Measurements from ENCODE around the gene NMNAT2. TPM values are rescaled to one million over a fixed set of nuclear protein-coding genes. Genes with fewer than 3 reads are reported as not detected.

The NMNAT2 gene
- polyA plus RNA-seq (2013, experiment 1 of 2) = 0.45 TPM
- 0.89 TPM for polyA plus RNA-seq (2013, experiment 2 of 2)

DNA sequence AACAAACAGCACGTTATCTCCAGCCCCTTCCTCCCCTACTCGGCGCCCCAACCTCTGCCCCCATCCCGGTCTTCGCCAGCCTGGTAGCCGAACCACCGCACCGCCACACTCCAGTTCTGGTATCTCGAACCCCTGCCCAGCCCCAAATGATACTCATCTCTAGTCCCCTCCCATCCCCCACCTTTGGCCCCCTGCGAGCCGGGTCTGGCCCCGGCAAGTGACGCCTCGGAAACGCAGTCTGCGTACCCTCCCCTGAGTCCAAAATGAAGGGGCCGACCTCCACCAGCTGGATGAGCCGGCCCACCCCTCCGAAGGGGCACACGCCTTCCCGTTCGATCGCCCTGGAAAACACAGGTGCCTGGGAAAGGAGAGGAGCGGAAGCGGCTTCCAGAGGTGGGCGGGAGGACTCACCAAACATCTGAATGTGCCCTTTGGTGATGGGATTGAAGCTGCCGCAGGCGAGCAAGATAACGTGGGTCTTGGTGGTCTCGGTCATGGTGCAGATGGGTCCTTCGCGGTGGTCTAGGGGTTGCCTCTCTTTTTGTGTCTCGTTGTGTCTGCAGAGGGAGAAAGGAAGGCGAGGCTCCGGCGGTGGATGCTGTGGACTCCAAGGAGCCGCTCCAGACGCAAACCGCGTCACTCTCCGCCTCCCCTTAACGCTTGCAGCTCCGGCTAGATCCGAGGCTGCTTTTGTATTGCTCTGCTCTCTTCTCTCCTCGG, at the start of gene NMNAT2:
Gene NMNAT2 (minus strand): TSS at position 609 of the 720 bp plus-strand sequence. CDS start 113 bp downstream, at position 496.
- H3K36me3 ChIP-seq (replicated peaks in 1 of 2; ENCODE audit: control insufficient read depth in 2 of 2, insufficient read depth in 2 of 2, low read length in 2 of 2) = no peaks in the 10 kb centered on the region
- H3K79me1 ChIP-seq (ENCODE audit: low read depth, low read length) = no peaks in the 10 kb centered on the region
- no peak within 1 kb of the TSS for H3K27ac ChIP-seq (replicated peaks; ENCODE audit: low read length)
- H3K4me3 ChIP-seq (ENCODE audit: low read length in 2 of 2) = peak within 1 kb of the TSS; percentile 49 to 80
- H3K4ac ChIP-seq (ENCODE audit: low read length) = no peak within 1 kb of the TSS
- peak within 1 kb of the TSS; percentile 82 for H3K14ac ChIP-seq (ENCODE audit: low read length)
- H2BK120ac ChIP-seq (ENCODE audit: low read depth, low read length) = no peak within 1 kb of the TSS
- no peaks in the 10 kb centered on the region for H3K9me3 ChIP-seq (replicated peaks in 1 of 2; ENCODE audit: control insufficient read depth in 2 of 2, insufficient read depth in 1 of 2, low read depth in 1 of 2, low read length in 2 of 2)
- peak within 1 kb of the TSS; percentile 13 for H3K9ac ChIP-seq (ENCODE audit: low read depth, low read length, poor library complexity)
- no peak within 1 kb of the TSS for H3K18ac ChIP-seq (ENCODE audit: low read length)
- peaks cover 5 to 67% (median 24%) of the 10 kb centered on the region in 3 experiments for H3K27me3 ChIP-seq (ENCODE audit: control insufficient read depth in 3 of 3, insufficient read depth in 3 of 3, low read depth in 1 of 3, low read length in 3 of 3)
- no peak within 1 kb of the TSS for H4K8ac ChIP-seq (ENCODE audit: low read depth, low read length)
- no peak within 1 kb of the TSS for H2BK5ac ChIP-seq (ENCODE audit: low read length)
- no peak within 1 kb of the TSS for H2BK15ac ChIP-seq (ENCODE audit: low read length)
- H3K4me1 ChIP-seq (ENCODE audit: control insufficient read depth in 2 of 2, insufficient read depth in 1 of 2, low read depth in 1 of 2, low read length in 2 of 2) = peaks cover 3 to 4% of the 10 kb centered on the region in 2 donors
- no peak within 1 kb of the TSS for H4K91ac ChIP-seq (ENCODE audit: low read depth, low read length, poor library complexity)
- no peak within 1 kb of the TSS for H2AK5ac ChIP-seq (ENCODE audit: low read depth, low read length)
- H2BK12ac ChIP-seq (ENCODE audit: low read length) = no peak within 1 kb of the TSS
- no peak for DNase-seq (ENCODE audit: low spot score)
- H2AFZ ChIP-seq (ENCODE audit: low read length) = peak within 1 kb of the TSS; percentile 84
- no CpG with 5 or more reads among the region's 45 CpGs for WGBS, 2 donors (ENCODE audit: extremely low coverage in 2 of 2, insufficient read length in 2 of 2, insufficient replicate concordance in 1 of 2)
- H3K4me2 ChIP-seq (ENCODE audit: insufficient read depth, low read length, poor library complexity, severe bottlenecking) = peak within 1 kb of the TSS; percentile 79
- peak within 1 kb of the TSS; percentile 61 for H3K23ac ChIP-seq (ENCODE audit: low read depth, low read length, poor library complexity)

DNA sequence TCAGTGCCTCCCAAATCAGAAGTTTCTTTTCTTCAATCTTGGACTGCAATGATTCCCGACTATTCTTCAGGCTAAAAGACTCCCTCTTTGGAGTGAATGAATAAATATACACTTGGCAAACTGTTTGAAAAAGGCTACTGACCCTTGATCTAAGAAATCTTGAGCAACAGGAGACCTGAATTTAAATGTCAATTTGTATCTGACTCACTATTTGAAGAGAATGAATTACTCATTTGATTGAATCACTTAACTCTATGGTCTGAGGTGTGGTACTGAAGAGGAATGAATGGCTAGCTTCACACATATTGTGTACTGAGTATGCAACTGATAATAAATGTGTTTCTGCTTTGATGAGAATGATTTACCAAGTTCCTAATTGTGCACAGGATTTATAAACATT, 49.5 kb upstream of the NMNAT2 start:
- no peak overlapping the region for H2BK5ac ChIP-seq (ENCODE audit: low read length)
- no peak overlapping the region for H2AK5ac ChIP-seq (ENCODE audit: low read depth, low read length)
- no peak overlapping the region for H4K91ac ChIP-seq (ENCODE audit: low read depth, low read length, poor library complexity)
- no peak overlapping the region for H2AFZ ChIP-seq (ENCODE audit: low read length)
- no peak overlapping the region for H4K8ac ChIP-seq (ENCODE audit: low read depth, low read length)
- H3K4me1 ChIP-seq (ENCODE audit: control insufficient read depth in 2 of 2, insufficient read depth in 1 of 2, low read depth in 1 of 2, low read length in 2 of 2) = peaks cover 1 to 5% of the 10 kb centered on the region in 2 donors
- H2BK15ac ChIP-seq (ENCODE audit: low read length) = no peak overlapping the region
- no peak overlapping the region for H3K18ac ChIP-seq (ENCODE audit: low read length)
- H3K14ac ChIP-seq (ENCODE audit: low read length) = no peak overlapping the region
- no peak overlapping the region for H3K27ac ChIP-seq (replicated peaks; ENCODE audit: low read length)
- WGBS, 2 donors (ENCODE audit: extremely low coverage in 2 of 2, insufficient read length in 2 of 2, insufficient replicate concordance in 1 of 2) = no CpG with 5 or more reads among the region's 1 CpG
- H3K23ac ChIP-seq (ENCODE audit: low read depth, low read length, poor library complexity) = no peak overlapping the region
- H3K36me3 ChIP-seq (replicated peaks in 1 of 2; ENCODE audit: control insufficient read depth in 2 of 2, insufficient read depth in 2 of 2, low read length in 2 of 2) = no peaks in the 10 kb centered on the region
- H3K9me3 ChIP-seq (replicated peaks in 1 of 2; ENCODE audit: control insufficient read depth in 2 of 2, insufficient read depth in 1 of 2, low read depth in 1 of 2, low read length in 2 of 2) = no peaks in the 10 kb centered on the region
- no peak overlapping the region for H3K9ac ChIP-seq (ENCODE audit: low read depth, low read length, poor library complexity)
- H2BK120ac ChIP-seq (ENCODE audit: low read depth, low read length) = no peak overlapping the region
- no peak overlapping the region for H2BK12ac ChIP-seq (ENCODE audit: low read length)
- peaks cover 3% of the 10 kb centered on the region for H3K79me1 ChIP-seq (ENCODE audit: low read depth, low read length)
- no peak overlapping the region for H3K4ac ChIP-seq (ENCODE audit: low read length)
- DNase-seq (ENCODE audit: low spot score) = no peak
- no peaks in the 10 kb centered on the region for H3K27me3 ChIP-seq (ENCODE audit: control insufficient read depth in 3 of 3, insufficient read depth in 3 of 3, low read depth in 1 of 3, low read length in 3 of 3)
- H3K4me2 ChIP-seq (ENCODE audit: insufficient read depth, low read length, poor library complexity, severe bottlenecking) = no peak overlapping the region
- no peak overlapping the region for H3K4me3 ChIP-seq (ENCODE audit: low read length in 2 of 2)

DNA sequence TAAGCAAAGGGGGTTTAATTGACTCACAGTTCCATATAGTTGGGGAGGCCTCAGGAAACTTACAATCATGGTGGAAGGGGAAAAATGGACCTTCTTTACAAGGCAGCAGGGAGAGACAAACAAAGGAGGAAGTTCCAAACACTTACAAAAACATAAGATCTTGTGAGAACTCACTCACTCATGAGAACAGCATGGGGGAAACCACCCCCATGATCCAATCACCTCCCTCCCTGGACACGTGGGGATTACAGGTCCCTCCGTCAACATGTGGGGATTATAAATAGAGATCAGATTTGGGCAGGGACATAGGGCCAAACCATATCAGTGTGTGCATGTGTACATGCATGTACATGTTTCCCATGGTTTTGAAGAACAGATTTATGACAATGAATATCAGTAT, 48.6 kb upstream of the NMNAT2 start:
- Histone ChIP-seq H2BK15ac (ENCODE audit: low read length) (no peak overlapping the region), H3K36me3 (replicated peaks in 1 of 2; ENCODE audit: control insufficient read depth in 2 of 2, insufficient read depth in 2 of 2, low read length in 2 of 2) (no peaks in the 10 kb centered on the region), H2BK120ac (ENCODE audit: low read depth, low read length) (no peak overlapping the region), H4K91ac (ENCODE audit: low read depth, low read length, poor library complexity) (no peak overlapping the region), H3K27me3 (ENCODE audit: control insufficient read depth in 3 of 3, insufficient read depth in 3 of 3, low read depth in 1 of 3, low read length in 3 of 3) (no peaks in the 10 kb centered on the region), H2BK12ac (ENCODE audit: low read length) (no peak overlapping the region), H3K4me2 (ENCODE audit: insufficient read depth, low read length, poor library complexity, severe bottlenecking) (no peak overlapping the region), H2BK5ac (ENCODE audit: low read length) (no peak overlapping the region), H2AK5ac (ENCODE audit: low read depth, low read length) (no peak overlapping the region), H3K4me1 (ENCODE audit: control insufficient read depth in 2 of 2, insufficient read depth in 1 of 2, low read depth in 1 of 2, low read length in 2 of 2) (peaks cover 1 to 5% of the 10 kb centered on the region in 2 donors), H3K9me3 (replicated peaks in 1 of 2; ENCODE audit: control insufficient read depth in 2 of 2, insufficient read depth in 1 of 2, low read depth in 1 of 2, low read length in 2 of 2) (no peaks in the 10 kb centered on the region), H4K8ac (ENCODE audit: low read depth, low read length) (no peak overlapping the region), H3K9ac (ENCODE audit: low read depth, low read length, poor library complexity) (no peak overlapping the region), H3K4me3 (ENCODE audit: low read length in 2 of 2) (no peak overlapping the region), H3K23ac (ENCODE audit: low read depth, low read length, poor library complexity) (no peak overlapping the region), H3K27ac (replicated peaks; ENCODE audit: low read length) (no peak overlapping the region), H2AFZ (ENCODE audit: low read length) (no peak overlapping the region), H3K4ac (ENCODE audit: low read length) (no peak overlapping the region), H3K14ac (ENCODE audit: low read length) (no peak overlapping the region), H3K79me1 (ENCODE audit: low read depth, low read length) (no peaks in the 10 kb centered on the region), H3K18ac (ENCODE audit: low read length) (no peak overlapping the region)
- DNase-seq (ENCODE audit: low spot score) = no peak
- no CpG with 5 or more reads among the region's 2 CpGs for WGBS, 2 donors (ENCODE audit: extremely low coverage in 2 of 2, insufficient read length in 2 of 2, insufficient replicate concordance in 1 of 2)

DNA sequence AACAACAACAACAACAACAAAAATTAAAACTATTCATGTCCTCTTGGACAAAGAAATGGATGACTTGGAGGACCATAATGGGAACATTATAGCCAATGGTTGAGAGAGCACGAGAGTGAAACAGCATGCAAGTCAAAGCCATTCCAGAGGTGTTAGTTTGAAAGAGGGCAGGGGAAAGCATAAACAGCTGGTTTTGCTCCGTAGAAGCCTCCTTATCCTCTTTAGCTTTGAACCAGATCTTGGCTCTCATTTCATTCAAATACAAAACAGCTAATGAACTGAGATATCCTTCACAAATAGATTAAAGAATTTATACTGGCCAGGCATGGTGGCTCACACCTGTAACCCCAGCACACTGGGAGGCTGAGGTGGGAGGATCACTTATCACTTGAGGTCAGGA, 45.4 kb upstream of the NMNAT2 start:
- H3K4ac ChIP-seq (ENCODE audit: low read length) = no peak overlapping the region
- H3K9ac ChIP-seq (ENCODE audit: low read depth, low read length, poor library complexity) = no peak overlapping the region
- no peaks in the 10 kb centered on the region for H3K27me3 ChIP-seq (ENCODE audit: control insufficient read depth in 3 of 3, insufficient read depth in 3 of 3, low read depth in 1 of 3, low read length in 3 of 3)
- no peaks in the 10 kb centered on the region for H3K9me3 ChIP-seq (replicated peaks in 1 of 2; ENCODE audit: control insufficient read depth in 2 of 2, insufficient read depth in 1 of 2, low read depth in 1 of 2, low read length in 2 of 2)
- no peak overlapping the region for H2BK15ac ChIP-seq (ENCODE audit: low read length)
- no peak overlapping the region for H3K4me3 ChIP-seq (ENCODE audit: low read length in 2 of 2)
- H4K8ac ChIP-seq (ENCODE audit: low read depth, low read length) = no peak overlapping the region
- no peak overlapping the region for H3K27ac ChIP-seq (replicated peaks; ENCODE audit: low read length)
- WGBS, 2 donors (ENCODE audit: extremely low coverage in 2 of 2, insufficient read length in 2 of 2, insufficient replicate concordance in 1 of 2) = no CpG with 5 or more reads among the region's 2 CpGs
- H3K18ac ChIP-seq (ENCODE audit: low read length) = no peak overlapping the region
- no peak for DNase-seq (ENCODE audit: low spot score)
- H3K79me1 ChIP-seq (ENCODE audit: low read depth, low read length) = peaks cover 2% of the 10 kb centered on the region
- H3K14ac ChIP-seq (ENCODE audit: low read length) = no peak overlapping the region
- H3K23ac ChIP-seq (ENCODE audit: low read depth, low read length, poor library complexity) = no peak overlapping the region
- H2AK5ac ChIP-seq (ENCODE audit: low read depth, low read length) = no peak overlapping the region
- H3K4me2 ChIP-seq (ENCODE audit: insufficient read depth, low read length, poor library complexity, severe bottlenecking) = no peak overlapping the region
- H4K91ac ChIP-seq (ENCODE audit: low read depth, low read length, poor library complexity) = no peak overlapping the region
- H2BK12ac ChIP-seq (ENCODE audit: low read length) = no peak overlapping the region
- no peak overlapping the region for H2BK120ac ChIP-seq (ENCODE audit: low read depth, low read length)
- H2AFZ ChIP-seq (ENCODE audit: low read length) = no peak overlapping the region
- no peak overlapping the region for H2BK5ac ChIP-seq (ENCODE audit: low read length)
- peaks cover 0 to 5% of the 10 kb centered on the region in 2 donors for H3K4me1 ChIP-seq (ENCODE audit: control insufficient read depth in 2 of 2, insufficient read depth in 1 of 2, low read depth in 1 of 2, low read length in 2 of 2)
- H3K36me3 ChIP-seq (replicated peaks in 1 of 2; ENCODE audit: control insufficient read depth in 2 of 2, insufficient read depth in 2 of 2, low read length in 2 of 2) = no peaks in the 10 kb centered on the region
